Measurements from ENCODE around the gene DHRS12. TPM values are rescaled to one million over a fixed set of nuclear protein-coding genes. Genes with fewer than 3 reads are reported as not detected.
"Not testable (repeated sequence)": the region's sequence is repeated elsewhere in the genome, so short reads cannot be mapped to it uniquely, and the experiment has no call there.

DHRS12 gene
- polyA plus RNA-seq, 1 experiment: 5.6 TPM

- ChIA-PET POLR2A (no interaction called here), CTCF (interaction anchor here (1.6 to 7.6 kb wide), 2 partner anchors 9 to 12 kb away, joined by 3 to 40 read pairs; no protein-coding TSS in a partner anchor)
- TF ChIP-seq, protein P1, sequence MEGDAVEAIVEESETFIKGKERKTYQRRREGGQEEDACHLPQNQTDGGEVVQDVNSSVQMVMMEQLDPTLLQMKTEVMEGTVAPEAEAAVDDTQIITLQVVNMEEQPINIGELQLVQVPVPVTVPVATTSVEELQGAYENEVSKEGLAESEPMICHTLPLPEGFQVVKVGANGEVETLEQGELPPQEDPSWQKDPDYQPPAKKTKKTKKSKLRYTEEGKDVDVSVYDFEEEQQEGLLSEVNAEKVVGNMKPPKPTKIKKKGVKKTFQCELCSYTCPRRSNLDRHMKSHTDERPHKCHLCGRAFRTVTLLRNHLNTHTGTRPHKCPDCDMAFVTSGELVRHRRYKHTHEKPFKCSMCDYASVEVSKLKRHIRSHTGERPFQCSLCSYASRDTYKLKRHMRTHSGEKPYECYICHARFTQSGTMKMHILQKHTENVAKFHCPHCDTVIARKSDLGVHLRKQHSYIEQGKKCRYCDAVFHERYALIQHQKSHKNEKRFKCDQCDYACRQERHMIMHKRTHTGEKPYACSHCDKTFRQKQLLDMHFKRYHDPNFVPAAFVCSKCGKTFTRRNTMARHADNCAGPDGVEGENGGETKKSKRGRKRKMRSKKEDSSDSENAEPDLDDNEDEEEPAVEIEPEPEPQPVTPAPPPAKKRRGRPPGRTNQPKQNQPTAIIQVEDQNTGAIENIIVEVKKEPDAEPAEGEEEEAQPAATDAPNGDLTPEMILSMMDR (IDR thresholded peaks at IDR 0.05; ENCODE audit: insufficient read depth, low read depth, low read length): no peak
- no peak for DNase-seq (ENCODE audit: low read depth)
- H3K4me3 ChIP-seq (ENCODE audit: low read depth, low read length): no peak overlapping the region
- H3K27me3 ChIP-seq (ENCODE audit: control insufficient read depth, insufficient read depth, low read length): peaks cover 17% of the 10 kb centered on the region
- no peaks in the 10 kb centered on the region for H3K36me3 ChIP-seq (ENCODE audit: control insufficient read depth, insufficient read depth, low read length)
Observed at GRCh38 chr13:51826606-51827005, 22.6 kb upstream of the DHRS12 start.

DNA sequence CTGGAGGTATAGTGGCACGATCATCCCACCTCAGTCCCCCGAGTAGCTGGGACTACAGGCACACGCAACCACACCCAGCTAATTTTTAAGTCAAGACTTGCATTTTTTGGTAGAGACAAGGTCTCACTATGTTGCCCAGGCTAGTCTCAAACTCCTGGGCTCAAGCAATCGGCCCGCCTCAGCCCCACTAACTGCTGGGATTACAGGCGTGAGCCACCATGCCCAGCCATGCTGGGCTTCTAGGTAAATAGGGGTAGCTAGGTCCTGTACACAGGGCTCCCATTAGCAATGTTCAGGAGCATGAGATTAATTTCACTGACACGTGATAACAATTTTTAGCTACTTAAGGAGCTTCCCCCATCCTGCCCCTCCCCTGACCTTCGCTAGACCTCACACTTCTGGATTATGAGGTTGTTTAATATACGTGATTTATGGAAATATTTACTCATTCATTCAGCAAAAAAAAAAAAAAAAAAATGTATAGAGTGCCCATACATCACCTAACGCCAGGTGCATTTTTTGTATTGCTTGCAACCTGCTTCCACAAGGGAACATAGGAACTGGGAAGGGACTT lies 21.8 kb upstream of the DHRS12 start:
- Histone ChIP-seq H3K36me3 (ENCODE audit: control insufficient read depth, insufficient read depth, low read length) (no peaks in the 10 kb centered on the region), H3K27me3 (ENCODE audit: control insufficient read depth, insufficient read depth, low read length) (peaks cover 17% of the 10 kb centered on the region), H3K4me3 (ENCODE audit: low read depth, low read length) (no peak overlapping the region)
- POLR2A ChIA-PET: no interaction called here
- TF ChIP-seq, protein P1 (IDR thresholded peaks at IDR 0.05; ENCODE audit: insufficient read depth, low read depth, low read length): no peak
- no peak for DNase-seq (ENCODE audit: low read depth)
- CTCF ChIA-PET: interaction anchor here (1.3 to 7.6 kb wide), 3 partner anchors 10 to 302 kb away, joined by 3 to 40 read pairs (median 4); no protein-coding TSS in a partner anchor

DNA sequence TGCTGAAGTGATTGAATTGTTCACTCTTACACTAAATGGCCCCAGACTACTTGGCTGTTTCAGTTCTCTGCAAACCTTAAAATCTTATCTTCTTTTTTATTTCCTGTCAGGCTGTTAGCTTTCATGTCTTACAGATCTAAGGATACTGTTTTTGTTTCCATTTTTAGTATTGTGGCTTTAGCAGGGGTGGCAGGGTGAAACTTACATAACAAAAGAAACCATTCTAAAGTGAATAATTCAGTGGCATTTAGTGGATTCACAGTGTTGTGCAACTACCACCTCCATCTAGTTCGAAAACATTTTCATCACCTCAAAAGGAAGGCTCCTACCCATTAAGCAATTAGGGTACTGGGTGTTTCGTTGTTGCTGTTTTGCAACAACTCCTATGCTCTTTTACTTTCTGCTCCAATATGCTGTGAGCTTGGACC lies 21.2 kb upstream of the DHRS12 start:
- ChIA-PET CTCF (interaction anchor here (1.3 to 7.6 kb wide), 3 partner anchors 10 to 302 kb away, joined by 3 to 40 read pairs (median 4); no protein-coding TSS in a partner anchor), POLR2A (no interaction called here)
- TF ChIP-seq, protein P1 (IDR thresholded peaks at IDR 0.05; ENCODE audit: insufficient read depth, low read depth, low read length): no peak
- peaks cover 15% of the 10 kb centered on the region for H3K27me3 ChIP-seq (ENCODE audit: control insufficient read depth, insufficient read depth, low read length)
- no peak overlapping the region for H3K4me3 ChIP-seq (ENCODE audit: low read depth, low read length)
- DNase-seq (ENCODE audit: low read depth): no peak
- H3K36me3 ChIP-seq (ENCODE audit: control insufficient read depth, insufficient read depth, low read length): no peaks in the 10 kb centered on the region

DNA sequence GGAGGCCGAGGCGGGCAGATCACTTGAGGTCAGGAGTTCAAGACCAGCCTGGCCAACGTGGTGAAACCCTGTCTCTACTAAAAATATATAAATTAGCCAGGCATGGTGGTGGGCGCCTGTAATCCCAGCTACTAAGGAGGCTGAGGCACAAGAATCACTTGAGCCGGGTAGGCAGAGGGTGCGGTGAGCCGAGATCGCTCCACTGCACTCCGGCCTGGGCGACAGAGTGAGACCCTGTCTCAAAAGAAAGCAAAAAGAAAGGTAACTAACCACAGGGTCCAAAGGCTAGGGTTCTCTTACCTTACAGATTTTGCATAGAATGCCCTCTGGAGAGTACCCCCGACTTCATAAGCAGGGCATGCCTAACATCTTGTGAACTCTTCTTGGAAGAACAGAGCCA lies 20.7 kb upstream of the DHRS12 start:
- DNase-seq (ENCODE audit: low read depth): not testable (repeated sequence)

GRCh38 chr13:51823863-51824262 lies 19.9 kb upstream of the DHRS12 start:
- CTCF ChIA-PET: interaction anchor here (7.6 kb wide), 1 partner anchor 9 kb away, joined by 40 read pairs; no protein-coding TSS in a partner anchor
- H3K27me3 ChIP-seq (ENCODE audit: control insufficient read depth, insufficient read depth, low read length): peaks cover 21% of the 10 kb centered on the region
- no peaks in the 10 kb centered on the region for H3K36me3 ChIP-seq (ENCODE audit: control insufficient read depth, insufficient read depth, low read length)
- no peak overlapping the region for H3K4me3 ChIP-seq (ENCODE audit: low read depth, low read length)
- POLR2A ChIA-PET: no interaction called here
- no peak for DNase-seq (ENCODE audit: low read depth)
- TF ChIP-seq, protein P1 (IDR thresholded peaks at IDR 0.05; ENCODE audit: insufficient read depth, low read depth, low read length): no peak

More for the DNA sequence above, 20.7 kb upstream of the DHRS12 start:
- H3K36me3 ChIP-seq (ENCODE audit: control insufficient read depth, insufficient read depth, low read length); POLR2A ChIA-PET; H3K4me3 ChIP-seq (ENCODE audit: low read depth, low read length): not testable (repeated sequence)
- CTCF ChIA-PET: interaction anchor here (1.3 to 7.6 kb wide), 2 partner anchors 10 to 303 kb away, joined by 4 to 40 read pairs; no protein-coding TSS in a partner anchor
- H3K27me3 ChIP-seq (ENCODE audit: control insufficient read depth, insufficient read depth, low read length): peaks cover 15% of the 10 kb centered on the region

Measured in BJ (cell line).